GM18502 (cell line): ENCODE results near the gene SHISA2.

ENCODE experiments used
- ATAC-seq: cut with Tn5 transposase; IDR thresholded peaks from one replicate; pipeline ENCODE4 v1.9.1; 2021; ENCODE audit warnings: mild to moderate bottlenecking; ENCODE audit not compliant: unreplicated experiment, poor library complexity

The SHISA2 gene

DNA sequence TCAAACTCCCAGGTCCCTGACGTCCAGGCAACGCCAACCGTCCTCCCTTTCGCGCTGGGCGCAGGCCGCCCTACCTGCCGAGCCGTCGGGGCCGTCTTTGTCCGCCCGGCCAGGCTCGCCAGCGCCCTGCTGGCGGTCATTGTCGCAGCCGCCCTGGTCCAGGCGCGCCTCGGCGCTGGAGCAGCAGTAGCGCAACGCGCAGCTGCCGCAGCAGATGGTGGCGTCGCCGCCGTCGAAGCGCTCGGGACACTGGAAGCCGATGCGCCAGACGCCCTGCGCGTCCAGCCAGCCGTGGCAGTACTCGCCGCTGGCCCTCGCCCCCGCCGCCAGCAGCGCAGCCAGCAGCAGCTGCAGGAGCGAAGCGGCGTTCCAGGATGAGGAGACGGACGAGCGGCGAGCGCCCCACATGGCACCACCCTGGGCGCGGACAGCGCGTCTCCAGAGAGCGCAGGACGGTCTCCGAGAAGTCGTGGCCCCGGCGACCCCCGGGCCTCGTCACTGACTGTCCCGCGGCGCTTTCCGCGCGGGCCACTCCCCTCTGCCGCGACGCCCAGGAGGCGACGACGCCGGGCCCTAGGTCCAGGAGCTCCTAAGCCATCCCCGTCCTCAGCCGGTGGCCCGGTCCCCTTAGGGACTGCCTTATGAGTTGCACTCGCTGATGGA lies 1.1 kb downstream of the SHISA2 start:
- ATAC-seq = no peak

DNA sequence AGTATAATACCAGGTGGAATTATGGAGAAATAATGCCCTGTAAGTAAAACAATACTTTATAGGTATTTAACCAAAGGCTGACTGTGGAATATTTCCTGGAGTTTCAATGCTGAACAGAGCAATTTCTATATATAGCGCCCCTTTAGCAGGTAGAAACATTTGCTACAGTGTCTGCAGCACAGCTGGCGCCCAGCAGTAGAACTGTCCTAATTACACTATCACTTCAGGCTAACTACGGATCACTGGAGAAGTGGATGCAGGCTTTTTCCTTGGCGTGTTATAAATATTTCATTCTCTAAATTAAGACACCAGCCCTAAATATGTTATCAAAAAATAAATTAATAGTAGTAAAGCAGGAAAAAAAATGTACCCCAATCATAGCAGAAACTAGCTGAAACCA lies 3.1 kb downstream of the SHISA2 start:
- no peak for ATAC-seq

DNA sequence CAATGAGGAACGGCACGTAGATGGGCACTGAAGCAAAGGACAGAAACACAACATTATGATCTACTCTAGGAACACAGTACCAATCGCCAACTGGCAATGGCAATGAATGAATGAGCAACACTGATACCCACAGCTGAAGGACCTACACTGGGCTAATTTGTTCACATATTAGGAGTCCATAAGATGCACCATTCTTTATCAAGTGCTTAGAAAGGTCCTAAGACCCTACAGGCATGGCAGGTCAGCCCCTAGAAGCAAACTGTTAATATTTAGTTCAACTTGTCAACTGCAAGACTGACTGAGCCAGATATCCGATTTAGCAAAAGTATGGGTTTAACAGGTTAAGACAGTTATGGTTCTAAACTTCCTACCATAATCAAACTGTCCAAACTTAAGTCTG lies 4.8 kb downstream of the SHISA2 start:
- ATAC-seq = no peak

DNA sequence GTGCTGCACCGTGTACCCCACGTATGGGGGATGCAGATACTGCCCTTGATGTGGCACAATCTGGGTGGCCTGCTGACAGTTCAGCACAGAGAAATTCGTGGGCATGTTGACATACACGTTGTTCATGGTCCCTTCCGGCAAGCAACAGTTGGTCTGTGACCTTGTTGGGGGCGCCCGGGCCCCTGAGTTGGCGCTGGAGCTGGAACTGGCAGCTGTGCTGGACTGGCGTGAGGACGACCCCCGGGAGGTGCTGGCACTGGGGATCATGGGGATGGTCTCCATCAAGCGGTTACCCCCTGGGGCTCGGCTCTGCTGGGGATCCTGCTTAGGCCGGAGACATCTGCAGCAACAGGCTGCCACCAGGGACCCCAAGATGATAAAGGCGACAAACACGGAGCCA lies 5.2 kb downstream of the SHISA2 start:
- no peak for ATAC-seq

GRCh38 chr13:26045142-26045541 lies 6.7 kb downstream of the SHISA2 start:
- ATAC-seq = no peak

DNA sequence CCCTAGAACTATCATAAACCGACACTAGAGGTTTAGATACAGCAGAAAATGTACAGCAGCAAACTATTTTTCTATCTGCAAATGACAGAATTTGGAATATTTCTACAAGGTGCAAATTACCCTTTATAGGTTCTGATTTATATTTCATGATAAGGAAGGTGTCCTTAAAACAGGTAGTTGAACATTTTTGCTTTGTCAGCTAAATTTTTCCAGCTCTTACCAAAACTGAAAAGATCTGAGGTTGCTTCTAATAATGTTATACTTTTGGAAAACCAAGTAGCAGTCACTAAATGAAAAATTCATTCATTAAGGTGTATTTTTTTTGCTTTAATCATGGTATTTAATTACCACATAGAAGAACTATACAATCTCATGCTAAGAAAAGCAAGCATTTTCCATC lies 9.0 kb downstream of the SHISA2 start:
- no peak for ATAC-seq

GRCh38 chr13:26041444-26041843 lies 10.4 kb downstream of the SHISA2 start:
- ATAC-seq = no peak

DNA sequence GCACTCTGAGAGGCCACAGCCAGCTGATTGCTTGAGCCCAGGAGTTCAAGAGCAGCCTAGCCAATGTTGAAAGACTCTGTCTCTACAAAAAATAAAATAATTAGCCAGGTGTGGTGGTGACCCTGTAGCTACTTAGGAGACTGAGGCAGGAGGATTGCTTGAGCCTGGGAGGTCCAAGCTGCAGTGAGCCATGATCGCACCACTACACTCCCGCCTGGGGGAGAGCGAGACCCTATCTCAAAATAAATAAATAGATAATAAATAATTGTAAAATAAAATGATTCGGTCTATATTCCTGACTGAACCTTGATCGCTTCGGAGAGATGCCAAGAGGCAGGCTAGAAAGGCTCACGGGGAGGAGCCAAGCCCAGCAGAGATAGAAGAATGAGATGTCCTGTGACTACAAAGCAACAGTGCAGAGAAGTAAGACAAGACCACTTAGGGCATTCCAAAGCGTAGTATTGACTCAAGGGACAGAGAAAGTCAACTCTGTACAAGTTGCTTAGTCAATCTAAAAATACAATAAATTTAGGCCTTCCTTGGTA lies 12.8 kb downstream of the SHISA2 start:
- no peak for ATAC-seq

DNA sequence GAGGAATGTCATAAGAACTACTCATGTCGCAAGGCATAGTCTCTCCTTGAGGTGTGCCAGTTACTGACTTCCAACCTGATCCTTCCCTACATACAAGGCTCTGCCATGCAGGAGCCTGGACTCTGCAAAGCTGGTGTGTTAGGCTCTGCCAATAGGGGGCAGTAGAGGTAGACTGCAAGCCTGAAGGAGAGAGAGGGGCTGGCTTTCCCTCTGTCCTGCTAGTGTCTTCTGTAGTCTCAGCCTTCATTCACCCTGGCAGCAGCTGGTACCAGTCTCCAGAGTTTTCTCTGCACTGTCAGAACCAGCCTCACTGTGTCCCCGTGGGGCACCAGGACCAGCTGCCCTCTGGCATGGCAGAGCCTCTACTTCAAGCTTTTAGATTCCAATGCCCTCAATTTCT lies 14.5 kb downstream of the SHISA2 start:
- ATAC-seq = no peak

DNA sequence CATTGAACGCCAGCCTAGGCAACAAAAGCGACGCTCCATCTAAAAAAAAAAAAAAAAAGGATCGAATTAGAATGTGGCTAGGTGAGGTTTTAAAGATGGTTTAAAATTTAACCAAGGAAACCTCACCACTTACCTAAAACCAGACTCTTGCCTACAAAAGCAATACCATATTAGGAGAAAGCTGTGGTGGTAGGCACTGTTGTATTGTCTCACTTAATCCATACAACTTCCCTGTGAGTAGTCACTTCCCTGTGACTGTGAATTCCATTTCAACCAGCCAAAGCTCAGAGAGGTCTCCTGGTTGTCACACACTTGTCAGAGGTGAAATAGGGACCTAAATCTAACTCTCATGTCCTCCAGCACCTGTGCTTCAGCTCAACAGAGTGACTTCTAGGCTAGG lies 15.4 kb downstream of the SHISA2 start:
- ATAC-seq = no peak

DNA sequence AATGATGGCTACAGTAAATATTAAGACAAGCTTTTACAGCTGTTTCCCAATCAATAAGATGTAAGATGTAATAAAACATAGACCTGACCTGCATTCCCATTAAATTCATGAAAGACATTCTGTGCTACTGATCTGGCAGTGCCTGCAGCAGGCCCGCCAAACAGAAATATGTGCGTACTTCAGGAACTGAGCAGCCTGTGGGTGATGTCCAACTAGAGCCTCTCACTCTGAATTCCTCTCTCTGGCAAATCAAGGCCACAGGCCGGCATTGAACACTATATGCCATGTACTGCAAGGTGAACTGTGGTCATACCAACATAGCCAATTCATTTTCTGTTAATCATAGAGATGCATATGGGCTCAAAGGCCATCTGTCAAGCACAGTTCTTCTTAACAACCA lies 17.8 kb downstream of the SHISA2 start:
- ATAC-seq = no peak

DNA sequence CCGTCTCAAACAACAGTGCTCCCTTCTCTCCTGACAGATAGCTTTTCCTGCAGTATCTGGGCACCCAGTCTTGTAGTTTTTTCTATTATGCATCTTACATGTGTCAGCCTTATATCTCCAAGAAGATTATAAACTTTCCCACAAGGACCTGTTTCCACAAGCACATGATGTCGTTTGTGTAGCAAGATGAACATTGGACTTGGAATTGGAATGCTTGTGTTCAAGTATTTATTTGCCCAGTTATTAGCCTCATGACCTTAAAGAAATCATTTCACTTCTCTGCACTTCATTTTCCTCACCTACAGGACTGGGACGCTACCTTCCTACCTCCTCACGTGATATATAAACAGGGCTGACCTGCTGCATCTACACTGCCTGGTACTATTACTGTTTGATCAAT lies 21.5 kb downstream of the SHISA2 start:
- no peak for ATAC-seq

- ATAC-seq = no peak
Observed at GRCh38 chr13:26029581-26030136, 22.2 kb downstream of the SHISA2 start.

DNA sequence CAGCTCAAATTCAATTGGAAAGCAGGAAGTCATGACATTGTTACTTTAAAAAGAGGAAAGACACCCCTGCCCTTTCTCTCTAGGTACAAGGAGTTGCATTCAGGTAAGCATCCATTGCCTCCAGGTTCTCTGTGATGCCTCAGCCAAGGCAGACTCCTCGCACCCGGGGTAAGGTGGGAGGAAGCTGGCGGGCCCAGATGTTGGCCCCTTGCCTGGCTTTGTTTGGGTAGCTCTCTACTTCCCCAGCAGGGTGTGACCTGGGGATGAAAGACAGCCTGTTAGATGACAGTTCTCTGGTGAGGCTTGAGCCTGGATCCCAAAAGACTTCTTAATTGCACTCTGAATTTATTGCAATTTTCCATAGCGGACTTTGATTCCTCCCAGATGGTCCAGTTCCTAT lies 25.6 kb downstream of the SHISA2 start:
- ATAC-seq = no peak

DNA sequence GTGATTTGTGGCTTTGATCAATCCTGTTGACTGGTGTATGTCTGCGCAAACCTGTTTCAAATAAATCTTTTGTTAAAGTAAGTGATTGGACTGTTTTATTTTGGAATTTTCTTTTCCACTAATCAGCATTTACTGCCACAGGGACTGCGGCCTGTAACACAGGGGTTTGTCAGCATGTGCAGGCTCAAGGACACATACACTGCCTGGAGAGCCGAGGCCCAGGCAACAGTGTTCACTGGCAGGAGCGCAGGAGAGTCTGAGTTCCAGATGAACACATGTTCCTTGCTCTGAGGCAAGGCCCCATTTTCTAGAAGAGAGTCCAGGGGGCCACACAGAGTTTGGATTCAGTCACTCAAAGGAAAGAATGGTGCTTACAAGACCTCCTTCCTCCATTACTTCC lies 26.0 kb downstream of the SHISA2 start:
- ATAC-seq = no peak

DNA sequence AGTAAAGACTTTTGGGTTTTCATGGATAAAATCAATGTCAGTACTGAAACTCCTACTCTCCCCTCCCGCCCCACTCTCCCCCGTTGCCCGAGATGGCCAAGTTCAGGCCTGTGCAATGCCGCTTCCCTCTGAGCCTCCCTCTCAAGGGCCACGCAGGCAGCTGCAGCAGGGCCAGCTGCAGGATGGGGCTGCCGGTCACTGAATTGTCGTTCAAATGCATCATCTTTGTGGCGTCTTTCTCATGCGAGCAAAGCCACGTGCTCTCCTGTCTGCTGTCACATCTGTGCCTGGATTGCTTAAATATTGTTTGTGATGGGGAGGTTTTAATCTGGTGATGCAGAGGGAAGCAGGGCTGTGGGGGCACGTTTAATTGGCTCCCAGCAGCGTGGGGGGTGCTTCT lies 26.6 kb downstream of the SHISA2 start:
- ATAC-seq = no peak

GRCh38 chr13:26024558-26024957 lies 27.3 kb downstream of the SHISA2 start:
- ATAC-seq = no peak

- no peak for ATAC-seq
Observed at GRCh38 chr13:26022538-26023292, 29.1 kb downstream of the SHISA2 start.

DNA sequence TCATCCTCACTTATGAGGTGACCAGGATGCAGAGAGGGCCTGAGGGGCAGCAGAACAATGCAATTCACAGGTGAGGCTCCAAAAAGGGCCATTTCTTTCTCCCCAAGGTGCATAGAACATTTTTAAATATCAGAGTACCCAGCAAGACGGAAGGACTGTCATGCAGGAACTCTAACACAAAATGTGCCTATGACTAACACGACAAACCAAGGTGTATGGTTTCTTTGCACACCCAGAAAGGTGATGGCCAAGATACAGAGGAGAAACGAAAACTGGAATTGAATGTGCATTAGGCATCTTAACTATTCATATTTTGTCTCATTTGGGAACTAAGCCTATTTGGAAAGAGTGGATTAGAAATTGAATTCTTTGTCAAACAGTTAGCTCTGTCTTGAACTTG lies 29.9 kb downstream of the SHISA2 start:
- ATAC-seq = no peak

DNA sequence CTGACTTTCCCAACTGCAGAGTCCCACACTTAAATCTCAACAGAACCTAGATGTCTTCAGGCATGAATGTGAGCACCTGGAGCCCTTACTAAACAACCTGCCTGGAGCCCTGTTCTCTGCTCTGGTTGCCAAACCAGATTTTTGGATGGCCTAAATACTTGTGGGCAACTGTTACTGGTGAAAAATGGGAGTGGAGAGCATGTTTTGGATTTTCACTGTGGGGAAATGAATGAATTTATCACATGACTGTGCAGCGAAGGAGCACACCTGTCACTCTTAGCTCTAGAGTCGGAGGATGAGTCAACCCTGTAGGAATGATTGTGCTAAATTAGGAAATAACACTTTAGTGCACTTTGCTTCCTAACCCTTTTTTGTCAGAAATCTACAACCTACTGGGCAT lies 30.3 kb downstream of the SHISA2 start:
- ATAC-seq = no peak

DNA sequence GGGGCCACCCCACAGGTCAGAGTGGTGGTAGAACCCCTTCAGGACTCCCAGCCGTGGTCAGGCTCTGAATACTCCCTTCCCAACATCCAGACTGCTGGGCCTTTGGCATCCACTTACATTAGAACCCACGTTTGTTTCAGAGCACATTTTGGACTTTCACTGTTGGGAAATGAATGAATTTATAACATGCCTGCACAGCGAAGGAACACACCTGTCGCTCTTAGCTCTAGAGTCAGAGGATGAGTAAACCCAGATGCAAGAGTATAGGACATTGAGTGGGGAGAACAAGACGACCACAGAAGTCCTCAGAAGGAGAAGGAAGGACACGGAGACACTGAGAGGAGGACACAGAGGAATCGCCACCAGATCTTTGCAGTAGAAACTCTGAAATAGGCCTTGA lies 30.9 kb downstream of the SHISA2 start:
- ATAC-seq = no peak
